ENCODE data around the gene CACNA1C. TPM values are rescaled to one million over a fixed set of nuclear protein-coding genes. Genes with fewer than 3 reads are reported as not detected.

Gene CACNA1C
- total and polyA plus RNA-seq, 10 of the 15 experiments (the other 5 are each of a cell fraction or from before 2014, with no cell fraction given) = under 0.01 to 0.15 (median 0.09) TPM; not detected in 5

GRCh38 chr12:2393016-2393415 lies 340.2 kb downstream of the CACNA1C start:
- H3K9me3 ChIP-seq (replicated peaks; ENCODE audit: control insufficient read depth, insufficient read depth, low read length) = no peaks in the 10 kb centered on the region; the same call in 2 of the 3 replicates
- no peak overlapping the region for H3K4me2 ChIP-seq (ENCODE audit: control insufficient read depth, insufficient read depth)
- no peak overlapping the region for H3K4me3 ChIP-seq
- WGBS (ENCODE audit: insufficient coverage, insufficient replicate concordance, low lambda C conversion rate, missing lambda C conversion rate) = 26% methylated on average over 4 of the region's 4 CpGs
- H3K79me2 ChIP-seq (ENCODE audit: control insufficient read depth, insufficient read depth, low read length) = no peaks in the 10 kb centered on the region
- no peak overlapping the region for H3K27ac ChIP-seq (ENCODE audit: control insufficient read depth, insufficient read depth)
- no peaks in the 10 kb centered on the region for H3K36me3 ChIP-seq (ENCODE audit: control insufficient read depth in 2 of 2, insufficient read depth in 2 of 2, low read length in 1 of 2)
- intact Hi-C loops (cut with micrococcal nuclease; ENCODE audit: unreplicated experiment) (no loop called here), in situ Hi-C loops (cut with MboI) (no loop called here)
- H4K20me1 ChIP-seq (ENCODE audit: control insufficient read depth, insufficient read depth) = no peaks in the 10 kb centered on the region
- ATAC-seq (no peak), DNase-seq (ENCODE audit: low read depth, low spot score) (no peak), FAIRE-seq (no peak)
- POLR2A ChIA-PET = no interaction called here
- no peak overlapping the region for H2AFZ ChIP-seq (ENCODE audit: control insufficient read depth, low read depth, low read length)
- SMC1A ChIA-PET (ENCODE audit: uncharacterized antibody, unreplicated experiment) = interaction anchor here (1.3 to 1.4 kb wide), 2 partner anchors 9 to 13 kb away, joined by 3 read pairs; no protein-coding TSS in a partner anchor
- CTCF ChIA-PET = interaction anchor here (1.2 to 4.1 kb wide), 2 partner anchors 10 to 44 kb away, joined by 3 to 29 read pairs; no protein-coding TSS in a partner anchor
- H3K9ac ChIP-seq (ENCODE audit: control insufficient read depth, insufficient read depth, low read length) = no peak overlapping the region
- H3K4me1 ChIP-seq (ENCODE audit: control insufficient read depth, insufficient read depth, low read length) = peaks cover 5% of the 10 kb centered on the region
- TF ChIP-seq ZNF207 (IDR thresholded peaks at IDR 0.05; ENCODE audit: borderline replicate concordance) = no peak
- no peaks in the 10 kb centered on the region for H3K27me3 ChIP-seq (replicated peaks in 1 of 2; ENCODE audit: control insufficient read depth in 2 of 2, insufficient read depth in 2 of 2, low read length in 1 of 2)
- RAD21 ChIA-PET (ENCODE audit: unreplicated experiment) = no interaction called here
- no TSS peak for BruUV-seq (replicated peaks)

- no peak for ATAC-seq
- ChIA-PET SMC1A (ENCODE audit: uncharacterized antibody, unreplicated experiment) (interaction anchor here (0.7 kb wide), 1 partner anchor 189 kb away, joined by 3 read pairs; no protein-coding TSS in a partner anchor), CTCF (interaction anchor here (0.7 to 4.1 kb wide), 8 partner anchors 9 to 422 kb away, joined by 3 to 29 read pairs (median 3); no protein-coding TSS in a partner anchor), RAD21 (ENCODE audit: unreplicated experiment) (no interaction called here), POLR2A (interaction anchor here (0.7 kb wide), 1 partner anchor 1884 kb away, joined by 3 read pairs; no protein-coding TSS in a partner anchor)
- no peak for DNase-seq (ENCODE audit: low read depth, low spot score)
- Histone ChIP-seq H3K27me3 (replicated peaks in 1 of 2; ENCODE audit: control insufficient read depth in 2 of 2, insufficient read depth in 2 of 2, low read length in 1 of 2) (no peaks in the 10 kb centered on the region), H3K27ac (ENCODE audit: control insufficient read depth, insufficient read depth) (no peak overlapping the region), H3K4me3 (no peak overlapping the region), H2AFZ (ENCODE audit: control insufficient read depth, low read depth, low read length) (no peak overlapping the region), H3K4me1 (ENCODE audit: control insufficient read depth, insufficient read depth, low read length) (no peaks in the 10 kb centered on the region), H3K36me3 (ENCODE audit: control insufficient read depth in 2 of 2, insufficient read depth in 2 of 2, low read length in 1 of 2) (no peaks in the 10 kb centered on the region), H3K79me2 (ENCODE audit: control insufficient read depth, insufficient read depth, low read length) (no peaks in the 10 kb centered on the region), H3K9me3 (replicated peaks; ENCODE audit: control insufficient read depth, insufficient read depth, low read length) (no peaks in the 10 kb centered on the region; the same call in 2 of the 3 replicates), H3K9ac (ENCODE audit: control insufficient read depth, insufficient read depth, low read length) (no peak overlapping the region), H3K4me2 (ENCODE audit: control insufficient read depth, insufficient read depth) (no peak overlapping the region), H4K20me1 (ENCODE audit: control insufficient read depth, insufficient read depth) (no peaks in the 10 kb centered on the region)
- TF ChIP-seq SUZ12 (IDR thresholded peaks at IDR 0.05; ENCODE audit: unreplicated experiment) (no peak), ZBTB4 (CRISPR knock-in tag; IDR thresholded peaks at IDR 0.05) (no peak), HDAC2 (IDR thresholded peaks at IDR 0.05) (no peak), SMAD1 (IDR thresholded peaks at IDR 0.05; ENCODE audit: low read depth, partially characterized antibody) (no peak), CHD4 (IDR thresholded peaks at IDR 0.05) (no peak), RFX5 (IDR thresholded peaks at IDR 0.05; ENCODE audit: low read depth, low read length) (no peak), RELA (IDR thresholded peaks at IDR 0.05; ENCODE audit: borderline replicate concordance, partially characterized antibody) (no peak), PKNOX1 (IDR thresholded peaks at IDR 0.05) (no peak), SRF (IDR thresholded peaks at IDR 0.05; ENCODE audit: low read depth in 2 of 2, low read length in 2 of 2) (no peak), PAX8 (IDR thresholded peaks at IDR 0.05) (no peak)
- in situ Hi-C loops (cut with MboI) (no loop called here), intact Hi-C loops (cut with micrococcal nuclease; ENCODE audit: unreplicated experiment) (no loop called here)
- 45% methylated on average over 6 of the region's 6 CpGs for WGBS (ENCODE audit: insufficient coverage, insufficient replicate concordance, low lambda C conversion rate, missing lambda C conversion rate)
- FAIRE-seq = no peak
- no TSS peak for BruUV-seq (replicated peaks)
Observed at GRCh38 chr12:2393996-2394395, 341.2 kb downstream of the CACNA1C start.

Data from GM12878 (cell line).